SK-N-SH treated with all-trans-retinoic acid at 6 μM for 48 hours (cell line): ENCODE data around the gene ROBO3.

Experiments used
- ARNTL ChIP-seq: fragments of 450-650 bp; formaldehyde crosslinking; IDR thresholded peaks from 2 replicates; pipeline ENCODE4 v1.5.0; 2020; ENCODE audit warnings: low read depth, mild to moderate bottlenecking, moderate library complexity, borderline replicate concordance
- CSDC2 ChIP-seq: fragments of 250-450 bp; sonication (Bioruptor Pico); IDR thresholded peaks from 2 replicates; pipeline ENCODE4 v1.5.0; 2020; ENCODE audit warnings: mild to moderate bottlenecking, moderate library complexity
- ESRRG ChIP-seq: fragments of 250-450 bp; sonication (Bioruptor Pico); IDR thresholded peaks from 2 replicates; pipeline ENCODE4 v1.6.1; 2021; ENCODE audit warnings: mild to moderate bottlenecking
- PPARA ChIP-seq: fragments of 250-450 bp; sonication (Bioruptor Pico); IDR thresholded peaks from 2 replicates; pipeline ENCODE4 v1.5.0; 2020; ENCODE audit warnings: mild to moderate bottlenecking, borderline replicate concordance
- ZC3H10 ChIP-seq: fragments of 250-450 bp; sonication (Bioruptor Pico); IDR thresholded peaks from 2 replicates; pipeline ENCODE4 v1.5.1; 2021; ENCODE audit warnings: mild to moderate bottlenecking, moderate library complexity
- ZFP3 ChIP-seq: fragments of 250-450 bp; sonication (Bioruptor Pico); IDR thresholded peaks from 2 replicates; pipeline ENCODE4 v1.5.0; 2020; ENCODE audit warnings: mild to moderate bottlenecking, moderate library complexity
- ZFP30 ChIP-seq: fragments of 450-650 bp; formaldehyde crosslinking; IDR thresholded peaks from 2 replicates; pipeline ENCODE4 v1.5.0; 2022; ENCODE audit warnings: mild to moderate bottlenecking, moderate library complexity
- TF ChIP-seq, protein P1 (sequence below): fragments of 250-450 bp; sonication (Bioruptor Pico); IDR thresholded peaks from 2 replicates; pipeline ENCODE4 v1.5.1; 2021; ENCODE audit warnings: mild to moderate bottlenecking, moderate library complexity
- TF ChIP-seq, protein P2 (sequence below): fragments of 250-450 bp; sonication (Bioruptor Pico); IDR thresholded peaks from 2 replicates; pipeline ENCODE4 v1.8.0; 2020; ENCODE audit warnings: mild to moderate bottlenecking, moderate library complexity, borderline replicate concordance
- TF ChIP-seq, protein P3 (sequence below): fragments of 250-450 bp; sonication (Bioruptor Pico); IDR thresholded peaks from 2 replicates; pipeline ENCODE4 v1.8.0; 2021; ENCODE audit warnings: low read depth, mild to moderate bottlenecking, moderate library complexity, borderline replicate concordance

DNA sequence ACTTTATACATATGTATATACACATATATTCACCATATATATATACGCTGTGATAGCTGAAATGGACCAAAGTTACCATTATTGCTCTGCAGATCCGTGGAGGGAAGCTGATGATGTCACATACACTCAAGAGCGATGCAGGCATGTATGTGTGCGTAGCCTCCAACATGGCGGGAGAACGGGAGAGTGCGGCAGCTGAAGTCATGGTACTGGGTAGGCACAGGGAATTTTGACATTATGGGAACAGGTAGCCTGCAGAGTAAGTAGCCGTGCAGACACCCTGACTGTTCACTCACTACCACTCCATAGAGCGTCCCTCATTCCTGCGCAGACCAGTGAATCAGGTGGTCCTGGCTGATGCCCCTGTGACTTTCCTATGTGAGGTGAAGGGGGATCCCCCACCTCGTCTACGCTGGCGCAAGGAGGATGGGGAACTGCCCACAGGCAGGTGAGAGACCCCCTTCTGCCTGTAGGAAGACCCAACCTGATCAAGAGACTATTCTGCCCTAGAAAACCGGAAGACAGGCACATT lies 4.7 kb downstream of the ROBO3 start:
- TF ChIP-seq ESRRG (CRISPR knock-in tag) (no peak), CSDC2 (CRISPR knock-in tag) (no peak), ZFP30 (CRISPR knock-in tag) (no peak), ZFP3 (no peak), PPARA (CRISPR knock-in tag) (no peak), ARNTL (CRISPR knock-in tag) (no peak), ZC3H10 (CRISPR knock-in tag) (no peak)
- TF ChIP-seq, protein P1, sequence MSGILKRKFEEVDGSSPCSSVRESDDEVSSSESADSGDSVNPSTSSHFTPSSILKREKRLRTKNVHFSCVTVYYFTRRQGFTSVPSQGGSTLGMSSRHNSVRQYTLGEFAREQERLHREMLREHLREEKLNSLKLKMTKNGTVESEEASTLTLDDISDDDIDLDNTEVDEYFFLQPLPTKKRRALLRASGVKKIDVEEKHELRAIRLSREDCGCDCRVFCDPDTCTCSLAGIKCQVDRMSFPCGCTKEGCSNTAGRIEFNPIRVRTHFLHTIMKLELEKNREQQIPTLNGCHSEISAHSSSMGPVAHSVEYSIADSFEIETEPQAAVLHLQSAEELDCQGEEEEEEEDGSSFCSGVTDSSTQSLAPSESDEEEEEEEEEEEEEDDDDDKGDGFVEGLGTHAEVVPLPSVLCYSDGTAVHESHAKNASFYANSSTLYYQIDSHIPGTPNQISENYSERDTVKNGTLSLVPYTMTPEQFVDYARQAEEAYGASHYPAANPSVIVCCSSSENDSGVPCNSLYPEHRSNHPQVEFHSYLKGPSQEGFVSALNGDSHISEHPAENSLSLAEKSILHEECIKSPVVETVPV (CRISPR knock-in tag), result no peak
- TF ChIP-seq, protein P2, sequence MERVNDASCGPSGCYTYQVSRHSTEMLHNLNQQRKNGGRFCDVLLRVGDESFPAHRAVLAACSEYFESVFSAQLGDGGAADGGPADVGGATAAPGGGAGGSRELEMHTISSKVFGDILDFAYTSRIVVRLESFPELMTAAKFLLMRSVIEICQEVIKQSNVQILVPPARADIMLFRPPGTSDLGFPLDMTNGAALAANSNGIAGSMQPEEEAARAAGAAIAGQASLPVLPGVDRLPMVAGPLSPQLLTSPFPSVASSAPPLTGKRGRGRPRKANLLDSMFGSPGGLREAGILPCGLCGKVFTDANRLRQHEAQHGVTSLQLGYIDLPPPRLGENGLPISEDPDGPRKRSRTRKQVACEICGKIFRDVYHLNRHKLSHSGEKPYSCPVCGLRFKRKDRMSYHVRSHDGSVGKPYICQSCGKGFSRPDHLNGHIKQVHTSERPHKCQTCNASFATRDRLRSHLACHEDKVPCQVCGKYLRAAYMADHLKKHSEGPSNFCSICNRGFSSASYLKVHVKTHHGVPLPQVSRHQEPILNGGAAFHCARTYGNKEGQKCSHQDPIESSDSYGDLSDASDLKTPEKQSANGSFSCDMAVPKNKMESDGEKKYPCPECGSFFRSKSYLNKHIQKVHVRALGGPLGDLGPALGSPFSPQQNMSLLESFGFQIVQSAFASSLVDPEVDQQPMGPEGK (CRISPR knock-in tag), result no peak
- TF ChIP-seq, protein P3, sequence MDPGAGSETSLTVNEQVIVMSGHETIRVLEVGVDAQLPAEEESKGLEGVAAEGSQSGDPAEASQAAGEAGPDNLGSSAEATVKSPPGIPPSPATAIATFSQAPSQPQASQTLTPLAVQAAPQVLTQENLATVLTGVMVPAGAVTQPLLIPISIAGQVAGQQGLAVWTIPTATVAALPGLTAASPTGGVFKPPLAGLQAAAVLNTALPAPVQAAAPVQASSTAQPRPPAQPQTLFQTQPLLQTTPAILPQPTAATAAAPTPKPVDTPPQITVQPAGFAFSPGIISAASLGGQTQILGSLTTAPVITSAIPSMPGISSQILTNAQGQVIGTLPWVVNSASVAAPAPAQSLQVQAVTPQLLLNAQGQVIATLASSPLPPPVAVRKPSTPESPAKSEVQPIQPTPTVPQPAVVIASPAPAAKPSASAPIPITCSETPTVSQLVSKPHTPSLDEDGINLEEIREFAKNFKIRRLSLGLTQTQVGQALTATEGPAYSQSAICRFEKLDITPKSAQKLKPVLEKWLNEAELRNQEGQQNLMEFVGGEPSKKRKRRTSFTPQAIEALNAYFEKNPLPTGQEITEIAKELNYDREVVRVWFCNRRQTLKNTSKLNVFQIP (CRISPR knock-in tag), result no peak
